GM12878 (cell line): Measurements from ENCODE around the gene CCDC136. TPM values are rescaled to one million over a fixed set of nuclear protein-coding genes. Genes with fewer than 3 reads are reported as not detected.

Experiments used
- ATAC-seq: fragments of 200-7000 bp; cut with Tn5 transposase; 3 replicates; pipeline ENCODE4 v1.9.1; 2020; ENCODE audit warnings: mild to moderate bottlenecking, moderate library complexity
- BruUV-seq: library from RNA; stranded (reverse); fragments of 400-500 nt; replicated peaks from 2 replicates; lab custom pipeline; 2021; lab: Mats Ljungman, UMichigan
- CTCF ChIA-PET: fragments of 300-600 bp; sonication (Branson Sonifier 250); formaldehyde crosslinking; extraction: SDS; loops from one replicate; lab custom pipeline; 2021; ENCODE audit warnings: inconsistent platforms; lab: Yijun Ruan, JAX
- POLR2A ChIA-PET: fragments of 350-600 bp; formaldehyde crosslinking; extraction: SDS; loops from one replicate; lab custom pipeline; 2021; ENCODE audit warnings: inconsistent platforms; lab: Charles Lee
- RAD21 ChIA-PET: fragments of 300-600 bp; sonication (Branson Sonifier 250); formaldehyde crosslinking; loops from one replicate; lab custom pipeline; 2023; ENCODE audit warnings: antibody characterized with exemption; ENCODE audit not compliant: unreplicated experiment; lab: Charles Lee
- SMC1A ChIA-PET: fragments of 300-600 bp; sonication (Branson Sonifier 250); formaldehyde crosslinking; loops from one replicate; lab custom pipeline; 2023; ENCODE audit not compliant: unreplicated experiment, uncharacterized antibody; lab: Charles Lee
- DNase-seq: peaks from one replicate; pipeline ENCODE4 v3.0.0-alpha.2; 2011; ENCODE audit warnings: low read depth, low spot score
- FAIRE-seq: peaks from 3 replicates; lab custom pipeline; 2011; peaks lifted over from hg19 to GRCh38; lab: Jason Lieb, UNC
- H2AFZ ChIP-seq: 2 replicates; pipeline ENCODE4 v1.6.0; 2011; ENCODE audit warnings: low read depth, low read length, control low read depth; ENCODE audit not compliant: control insufficient read depth
- H3K27ac ChIP-seq: 2 replicates; pipeline ENCODE4 v1.5.1; 2011; ENCODE audit warnings: control low read depth; ENCODE audit not compliant: control insufficient read depth, insufficient read depth
- H3K27me3 ChIP-seq, 2 experiments: replicated peaks in 1 of 2; 2 replicates each; pipeline versions ENCODE4 v1.6.0 to v1.6.1; 2011; ENCODE audit warnings: low read length in 1 of 2; ENCODE audit not compliant: control insufficient read depth in 2 of 2, insufficient read depth in 2 of 2
- H3K36me3 ChIP-seq, 2 experiments: 2 replicates each; pipeline ENCODE4 v1.5.1; 2011; ENCODE audit warnings: low read length in 1 of 2; ENCODE audit not compliant: control insufficient read depth in 2 of 2, insufficient read depth in 2 of 2
- H3K4me1 ChIP-seq: 2 replicates; pipeline ENCODE4 v1.6.1; 2011; ENCODE audit warnings: mild to moderate bottlenecking, low read length, moderate library complexity, mixed read lengths; ENCODE audit not compliant: control insufficient read depth, insufficient read depth
- H3K4me2 ChIP-seq: 2 replicates; pipeline ENCODE4 v1.6.0; 2011; ENCODE audit warnings: control low read depth; ENCODE audit not compliant: control insufficient read depth, insufficient read depth
- H3K4me3 ChIP-seq: fragments of 200-600 bp; sonication (generic); 2 replicates; pipeline ENCODE4 v1.5.1; 2016
- H3K79me2 ChIP-seq: 2 replicates; pipeline ENCODE4 v1.6.0; 2011; ENCODE audit warnings: low read length; ENCODE audit not compliant: control insufficient read depth, insufficient read depth
- H3K9ac ChIP-seq: 2 replicates; pipeline ENCODE4 v1.8.0; 2011; ENCODE audit warnings: low read length, control low read depth, mixed read lengths; ENCODE audit not compliant: control insufficient read depth, insufficient read depth
- H3K9me3 ChIP-seq: replicated peaks from 3 replicates; pipeline ENCODE4 v1.5.1; 2011; ENCODE audit warnings: mild to moderate bottlenecking, low read length; ENCODE audit not compliant: control insufficient read depth, insufficient read depth
- H4K20me1 ChIP-seq: 2 replicates; pipeline ENCODE4 v1.6.0; 2011; ENCODE audit not compliant: control insufficient read depth, insufficient read depth
- CREM ChIP-seq: IDR thresholded peaks from 2 replicates; pipeline ENCODE4 v1.6.1; 2014; ENCODE audit warnings: antibody characterized with exemption, low read depth
- DPF2 ChIP-seq: fragments of 450-650 bp; IDR thresholded peaks from 2 replicates; pipeline ENCODE4 v1.6.1; 2017; ENCODE audit warnings: mild to moderate bottlenecking
- NR2C1 ChIP-seq: fragments of 450-650 bp; IDR thresholded peaks from 2 replicates; pipeline ENCODE4 v1.6.1; 2017; ENCODE audit warnings: antibody characterized with exemption, mild to moderate bottlenecking, moderate library complexity
- NR2C2 ChIP-seq: IDR thresholded peaks from 2 replicates; pipeline ENCODE4 v1.6.1; 2011; ENCODE audit warnings: borderline replicate concordance, low read depth; ENCODE audit not compliant: control insufficient read depth, insufficient read length
- NR2F1 ChIP-seq: fragments of 450-650 bp; conservative IDR thresholded peaks from 2 replicates; pipeline ENCODE4 v1.6.1; 2017; ENCODE audit warnings: mild to moderate bottlenecking
- SREBF2 ChIP-seq: IDR thresholded peaks from 2 replicates; pipeline ENCODE4 v1.6.1; 2012; ENCODE audit warnings: mild to moderate bottlenecking, low read length
- WGBS: methylation state at CpG from one replicate; pipeline ENCODE4 v1.1.6; 2016; ENCODE audit warnings: low lambda C conversion rate; ENCODE audit not compliant: insufficient replicate concordance, insufficient coverage; ENCODE audit errors: missing lambda C conversion rate; 5-methylcytosine and 5-hydroxymethylcytosine counted together
- in situ Hi-C: fragments of 300-500 bp; cut with MboI; formaldehyde crosslinking; loops from 9 replicates; pipeline ENCODE4 v1.14.3; 2018; ENCODE audit warnings: mixed read lengths
- intact Hi-C: fragments of 100-400 bp; cut with micrococcal nuclease; formaldehyde crosslinking; loops from one replicate; pipeline ENCODE4 v1.14.2; 2022; ENCODE audit not compliant: unreplicated experiment
- polyA plus RNA-seq, 11 experiments: library from polyadenylated mRNA; depleted of rRNA in 4 of 11; unstranded in 6 of 11; stranded (reverse) in 5 of 11; fragments of >200 nt; fragmentation: Nextera tagmentation in 4 of 11; fragmentation: Illumina TruSeq in 1 of 11; extraction: Ambion mirVana in 4 of 11; extraction: Trizol in 1 of 11; gene quantifications; 1 replicate in 1 of 11; 2 replicates in 10 of 11; pipeline versions ENCODE4 v1.2.1 to v1.2.3, GENCODE V29; 2011 to 2016; ENCODE audit warnings: inconsistent platforms in 2 of 11, missing spikeins in 2 of 11, low read depth in 1 of 11
- total RNA-seq, 4 experiments: library from RNA; depleted of rRNA in 3 of 4; stranded (reverse); fragments of >200 nt in 3 of 4; fragmentation: Illumina TruSeq in 1 of 4; extraction: Trizol in 1 of 4; gene quantifications; 2 replicates each; pipeline versions ENCODE4 v1.2.1 to v1.2.3, GENCODE V29; 2013 to 2021
- TF ChIP-seq, protein P1 (sequence below): fragments of 450-650 bp; IDR thresholded peaks from 2 replicates; pipeline ENCODE4 v1.6.1; 2017; ENCODE audit warnings: borderline replicate concordance
- TF ChIP-seq, protein P2 (sequence below): IDR thresholded peaks from 2 replicates; pipeline ENCODE4 v1.6.1; 2012; ENCODE audit warnings: low read length, inconsistent platforms

Gene CCDC136
- total and polyA plus RNA-seq, 10 of the 15 experiments (the other 5 are each of a cell fraction or from before 2014, with no cell fraction given): 0.32 to 4.8 (median 1.5) TPM

DNA sequence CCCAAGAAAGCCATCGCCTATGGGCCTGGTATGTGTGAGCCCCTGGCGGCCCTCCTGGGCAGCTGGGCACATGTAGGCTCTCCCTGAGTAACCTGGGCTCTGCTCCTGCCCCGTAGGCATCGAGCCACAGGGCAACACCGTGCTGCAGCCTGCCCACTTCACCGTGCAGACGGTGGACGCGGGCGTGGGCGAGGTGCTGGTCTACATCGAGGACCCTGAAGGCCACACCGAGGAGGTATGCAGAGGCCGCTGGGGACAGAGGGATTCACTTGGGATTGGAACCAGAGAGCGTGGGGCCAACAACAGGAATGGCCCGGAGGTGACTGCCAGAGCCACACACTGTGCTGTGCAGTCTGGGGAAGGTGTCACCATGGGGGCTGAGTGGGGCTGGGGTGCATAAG lies 45.8 kb downstream of the CCDC136 start:
- Histone ChIP-seq H3K4me1 (no peaks in the 10 kb centered on the region; the same call in 1 of the 2 replicates), H3K4me2 (no peak overlapping the region), H3K79me2 (no peaks in the 10 kb centered on the region), H2AFZ (no peak overlapping the region), H3K9ac (no peak overlapping the region), H3K27me3 (peaks cover 0 to 2% of the 10 kb centered on the region in 2 experiments; a peak in 3 of 4 replicates), H3K9me3 (no peaks in the 10 kb centered on the region), H3K36me3 (no peaks in the 10 kb centered on the region), H4K20me1 (no peaks in the 10 kb centered on the region), H3K27ac (no peak overlapping the region), H3K4me3 (no peak overlapping the region)
- TF ChIP-seq, protein P1, sequence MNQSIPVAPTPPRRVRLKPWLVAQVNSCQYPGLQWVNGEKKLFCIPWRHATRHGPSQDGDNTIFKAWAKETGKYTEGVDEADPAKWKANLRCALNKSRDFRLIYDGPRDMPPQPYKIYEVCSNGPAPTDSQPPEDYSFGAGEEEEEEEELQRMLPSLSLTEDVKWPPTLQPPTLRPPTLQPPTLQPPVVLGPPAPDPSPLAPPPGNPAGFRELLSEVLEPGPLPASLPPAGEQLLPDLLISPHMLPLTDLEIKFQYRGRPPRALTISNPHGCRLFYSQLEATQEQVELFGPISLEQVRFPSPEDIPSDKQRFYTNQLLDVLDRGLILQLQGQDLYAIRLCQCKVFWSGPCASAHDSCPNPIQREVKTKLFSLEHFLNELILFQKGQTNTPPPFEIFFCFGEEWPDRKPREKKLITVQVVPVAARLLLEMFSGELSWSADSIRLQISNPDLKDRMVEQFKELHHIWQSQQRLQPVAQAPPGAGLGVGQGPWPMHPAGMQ: no peak
- TF ChIP-seq DPF2 (no peak), SREBF2 (no peak), CREM (no peak)
- BruUV-seq: no TSS peak
- ATAC-seq: no peak
- DNase-seq: no peak
- no peak for FAIRE-seq
- SMC1A ChIA-PET: no interaction called here
- in situ Hi-C loops (no loop called here), intact Hi-C loops (no loop called here)
- 58% methylated on average over 16 of the region's 16 CpGs for WGBS
- RAD21 ChIA-PET: no interaction called here
- POLR2A ChIA-PET: no interaction called here
- CTCF ChIA-PET: interaction anchor here (1.0 kb wide), 1 partner anchor 46 kb away, joined by 3 read pairs; no protein-coding TSS in a partner anchor

DNA sequence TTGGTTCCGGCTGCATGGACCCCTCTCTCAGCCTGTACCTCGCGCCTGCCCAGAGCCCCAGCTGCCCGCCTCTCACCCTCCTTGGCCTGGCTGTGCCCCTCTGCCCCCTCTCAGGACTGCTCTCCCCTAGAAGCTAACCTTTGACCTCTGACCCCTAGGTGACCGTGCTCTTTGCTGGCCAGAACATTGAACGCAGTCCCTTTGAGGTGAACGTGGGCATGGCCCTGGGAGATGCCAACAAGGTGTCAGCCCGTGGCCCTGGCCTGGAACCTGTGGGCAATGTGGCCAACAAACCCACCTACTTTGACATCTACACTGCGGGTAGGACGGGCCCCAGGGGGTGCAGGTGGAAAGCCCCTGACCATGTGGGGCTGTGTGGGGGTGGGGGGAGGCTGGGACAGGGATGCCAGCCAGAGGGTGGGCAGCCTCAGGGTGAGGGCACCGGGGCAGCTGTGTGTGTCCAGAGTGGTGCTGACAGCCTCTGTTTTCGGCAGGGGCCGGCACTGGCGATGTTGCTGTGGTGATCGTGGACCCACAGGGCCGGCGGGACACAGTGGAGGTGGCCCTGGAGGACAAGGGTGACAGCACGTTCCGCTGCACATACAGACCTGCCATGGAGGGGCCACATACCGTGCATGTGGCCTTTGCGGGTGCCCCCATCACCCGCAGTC lies 46.5 kb downstream of the CCDC136 start:
- DNase-seq: no peak
- Histone ChIP-seq H3K27ac (no peak overlapping the region), H3K4me3 (no peak overlapping the region), H2AFZ (no peak overlapping the region), H3K79me2 (no peaks in the 10 kb centered on the region), H3K36me3 (no peaks in the 10 kb centered on the region), H4K20me1 (no peaks in the 10 kb centered on the region), H3K4me2 (no peak overlapping the region), H3K4me1 (no peaks in the 10 kb centered on the region; the same call in 1 of the 2 replicates), H3K9ac (no peak overlapping the region), H3K27me3 (no peaks in the 10 kb centered on the region; a peak in 2 of 4 replicates), H3K9me3 (no peaks in the 10 kb centered on the region)
- no peak for TF ChIP-seq DPF2
- TF ChIP-seq, protein P2, sequence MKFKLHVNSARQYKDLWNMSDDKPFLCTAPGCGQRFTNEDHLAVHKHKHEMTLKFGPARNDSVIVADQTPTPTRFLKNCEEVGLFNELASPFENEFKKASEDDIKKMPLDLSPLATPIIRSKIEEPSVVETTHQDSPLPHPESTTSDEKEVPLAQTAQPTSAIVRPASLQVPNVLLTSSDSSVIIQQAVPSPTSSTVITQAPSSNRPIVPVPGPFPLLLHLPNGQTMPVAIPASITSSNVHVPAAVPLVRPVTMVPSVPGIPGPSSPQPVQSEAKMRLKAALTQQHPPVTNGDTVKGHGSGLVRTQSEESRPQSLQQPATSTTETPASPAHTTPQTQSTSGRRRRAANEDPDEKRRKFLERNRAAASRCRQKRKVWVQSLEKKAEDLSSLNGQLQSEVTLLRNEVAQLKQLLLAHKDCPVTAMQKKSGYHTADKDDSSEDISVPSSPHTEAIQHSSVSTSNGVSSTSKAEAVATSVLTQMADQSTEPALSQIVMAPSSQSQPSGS: no peak
- peak; percentile 78 for TF ChIP-seq NR2C1
- peak; percentile 69 for TF ChIP-seq NR2F1
- TF ChIP-seq NR2C2: peak; percentile 58
- ChIA-PET SMC1A (no interaction called here), CTCF (no interaction called here), RAD21 (no interaction called here), POLR2A (no interaction called here)
- no TSS peak for BruUV-seq
- 49% methylated on average over 22 of the region's 22 CpGs for WGBS
- FAIRE-seq: no peak
- ATAC-seq: no peak
- intact Hi-C loops (no loop called here), in situ Hi-C loops (no loop called here)
